ENCODE data around the gene SNAP47.
A peak's percentile ranks its signal among the peaks of the same experiment; 100 is the strongest.

Gene SNAP47

GRCh38 chr1:227805606-227806197 lies 70.5 kb downstream of the SNAP47 start:
- FAIRE-seq: no peak

- FAIRE-seq: no peak
These were observed 73.3 kb downstream of the SNAP47 start for GRCh38 chr1:227808566-227808965.

- peak; percentile 61 for FAIRE-seq
These were observed 73.8 kb downstream of the SNAP47 start for GRCh38 chr1:227809026-227809425.

- FAIRE-seq: no peak
These were observed 78.7 kb downstream of the SNAP47 start for GRCh38 chr1:227813962-227814361.

GRCh38 chr1:227815468-227816409 lies 80.5 kb downstream of the SNAP47 start, which contains the start of gene PRSS38:
Gene PRSS38 (plus strand): TSS chr1:227815675. CDS start chr1:227815717, 42 bp downstream.
- FAIRE-seq: no peak

- FAIRE-seq: no peak
These were observed 81.7 kb downstream of the SNAP47 start for GRCh38 chr1:227816750-227817446.

- FAIRE-seq: no peak
These were observed 88.3 kb downstream of the SNAP47 start for GRCh38 chr1:227823537-227823936.

GRCh38 chr1:227824204-227824603 lies 89.0 kb downstream of the SNAP47 start:
- FAIRE-seq: no peak

- no peak for FAIRE-seq
These were observed 93.6 kb downstream of the SNAP47 start for GRCh38 chr1:227828786-227829185.
